Natural killer cell (primary cell): Measurements from ENCODE around the gene C12orf75. TPM values are rescaled to one million over a fixed set of nuclear protein-coding genes. Genes with fewer than 3 reads are reported as not detected.

Source experiments
- ATAC-seq, 3 donors: fragments of 150-1000 bp in 2 of 3; fragments of 200-7000 bp in 1 of 3; cut with Tn5 transposase; 1 replicate in 1 of 3; 2 replicates in 2 of 3; pipeline ENCODE4 v1.10.0; 2021; ENCODE audit warnings: mild to moderate bottlenecking in 2 of 3, moderate library complexity in 2 of 3
- DNase-seq, 2 donors: peaks; one replicate each; pipeline versions ENCODE4 v3.0.0 to v3.0.0-alpha.2; 2013 to 2021; ENCODE audit warnings: mixed read lengths in 1 of 2
- H3K27ac ChIP-seq: one replicate; pipeline ENCODE4 v1.5.1; 2013; ENCODE audit warnings: mild to moderate bottlenecking, low read length
- H3K27me3 ChIP-seq: one replicate; pipeline ENCODE4 v1.6.1; 2013; ENCODE audit warnings: low read length; ENCODE audit not compliant: control insufficient read depth, insufficient read depth
- H3K36me3 ChIP-seq: one replicate; pipeline ENCODE4 v1.6.1; 2013; ENCODE audit warnings: low read length; ENCODE audit not compliant: control insufficient read depth, insufficient read depth
- H3K4me1 ChIP-seq: one replicate; pipeline ENCODE4 v1.6.1; 2013; ENCODE audit warnings: low read length; ENCODE audit not compliant: control insufficient read depth, insufficient read depth
- H3K4me3 ChIP-seq: one replicate; pipeline ENCODE4 v1.5.1; 2013; ENCODE audit warnings: low read length
- H3K9me3 ChIP-seq: one replicate; pipeline ENCODE4 v1.6.1; 2013; ENCODE audit warnings: low read length; ENCODE audit not compliant: control insufficient read depth, insufficient read depth
- H3K27ac Mint-ChIP-seq, 2 donors: one replicate each; pipeline ENCODE4 v1.8.0; 2022; ENCODE audit warnings: mild to moderate bottlenecking in 2 of 2, mixed read lengths in 2 of 2, moderate library complexity in 1 of 2
- H3K27me3 Mint-ChIP-seq, 2 donors: one replicate each; pipeline ENCODE4 v1.8.0; 2022; ENCODE audit warnings: low read depth in 2 of 2, mixed read lengths in 2 of 2
- H3K36me3 Mint-ChIP-seq: one replicate; pipeline ENCODE4 v1.8.0; 2022; ENCODE audit warnings: mixed read lengths
- H3K4me1 Mint-ChIP-seq, 2 donors: one replicate each; pipeline ENCODE4 v1.8.0; 2022; ENCODE audit warnings: mixed read lengths in 2 of 2
- H3K4me3 Mint-ChIP-seq: one replicate; pipeline ENCODE4 v1.8.0; 2022; ENCODE audit warnings: mild to moderate bottlenecking, moderate library complexity, mixed read lengths
- H3K9me3 Mint-ChIP-seq, 2 donors: one replicate each; pipeline ENCODE4 v1.8.0; 2022; ENCODE audit warnings: mixed read lengths in 2 of 2
- CTCF ChIP-seq: fragments of 200-600 bp; IDR thresholded peaks from one replicate; pipeline ENCODE4 v1.8.0; 2022; ENCODE audit warnings: antibody characterized with exemption
- WGBS: methylation state at CpG from one replicate; pipeline ENCODE4 v1.1.7; 2013; ENCODE audit warnings: missing lambda C conversion rate; ENCODE audit not compliant: insufficient coverage; 5-methylcytosine and 5-hydroxymethylcytosine counted together
- intact Hi-C: fragments of 100-400 bp; cut with micrococcal nuclease; formaldehyde crosslinking; loops from one replicate; pipeline ENCODE4 v1.14.2; 2022
- total RNA-seq, 4 donors: library from RNA; stranded (reverse); fragments of 120-200 nt in 1 of 4; gene quantifications; one replicate each; pipeline versions ENCODE4 v1.2.3 to v1.2.4, GENCODE V29; 2013 to 2022

Gene C12orf75
- total RNA-seq, 3 donors from 2014 or later (not counting 1 experiment from before 2014, with no cell fraction given), result 121 to 131 (median 128) TPM

DNA sequence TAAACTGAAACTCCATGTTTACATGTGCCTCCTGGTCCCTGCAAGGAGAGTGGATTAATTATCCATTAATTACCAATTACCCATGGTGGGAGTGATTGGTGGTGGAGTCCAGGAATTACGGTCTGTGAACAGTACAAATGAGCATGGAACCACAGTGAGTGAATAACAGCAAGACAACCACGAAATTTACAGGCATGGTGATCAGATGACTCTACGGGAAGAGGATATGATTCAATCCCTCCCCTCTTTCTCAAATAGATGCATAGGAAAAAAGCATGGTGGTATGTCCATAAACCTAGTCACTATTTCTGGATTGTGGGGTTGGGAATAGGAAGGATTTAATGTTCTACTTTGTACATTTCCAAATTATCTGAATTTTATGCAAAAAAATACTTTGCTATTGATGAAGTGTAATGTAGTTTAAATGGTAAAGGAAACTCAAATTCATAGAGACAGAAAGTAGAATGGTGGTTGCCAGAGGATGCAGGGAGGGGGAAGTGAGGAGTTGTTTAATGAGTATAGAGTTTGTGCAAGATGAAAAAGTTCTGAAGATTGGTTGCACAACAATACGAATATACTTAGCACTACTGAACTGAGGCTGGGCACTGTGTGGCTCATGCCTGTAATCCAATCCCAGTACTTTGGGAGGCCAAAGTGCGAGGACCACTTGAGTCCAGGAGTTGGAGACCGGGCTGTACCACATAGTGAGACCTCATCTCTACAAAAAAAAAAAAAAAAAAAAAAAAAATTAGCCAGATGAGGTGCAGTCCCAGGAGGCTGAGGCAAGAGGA lies 41.2 kb upstream of the C12orf75 start:
- no peaks in the 10 kb centered on the region for H3K4me1 ChIP-seq
- Mint-ChIP-seq H3K9me3 (no peaks in the 10 kb centered on the region), H3K36me3 (no peaks in the 10 kb centered on the region), H3K4me3 (no peak overlapping the region), H3K4me1 (no peaks in the 10 kb centered on the region), H3K27ac (no peak overlapping the region), H3K27me3 (peaks cover under 1 to 16% of the 10 kb centered on the region in 2 donors)
- DNase-seq (no peak), ATAC-seq (no peak)
- H3K9me3 ChIP-seq, result no peaks in the 10 kb centered on the region
- H3K27ac ChIP-seq, result no peak overlapping the region
- H3K27me3 ChIP-seq, result no peaks in the 10 kb centered on the region
- intact Hi-C loops, result no loop called here
- H3K4me3 ChIP-seq, result no peak overlapping the region
- 79% methylated on average over 4 of the region's 6 CpGs for WGBS
- no peak for TF ChIP-seq CTCF
- no peaks in the 10 kb centered on the region for H3K36me3 ChIP-seq

DNA sequence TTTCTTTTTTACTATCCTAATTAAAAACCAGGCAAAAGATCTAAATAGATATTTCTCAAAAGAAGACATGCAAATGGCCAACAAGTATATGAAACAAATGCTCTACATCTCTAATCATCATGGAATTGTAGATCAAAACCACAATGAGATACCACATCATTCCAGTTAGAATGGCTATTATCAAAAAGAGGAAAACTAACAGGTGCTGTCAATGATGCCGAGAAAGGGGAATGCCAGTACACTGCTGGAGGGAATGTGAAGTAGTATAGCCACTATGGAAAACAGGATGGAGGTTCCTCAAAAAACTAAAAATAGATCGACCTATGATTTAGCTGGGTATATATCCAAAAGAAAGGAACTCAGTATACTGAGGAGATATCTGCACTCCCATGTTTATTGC lies 39.0 kb upstream of the C12orf75 start:
- no peak overlapping the region for H3K4me3 Mint-ChIP-seq
- no peaks in the 10 kb centered on the region for H3K4me1 Mint-ChIP-seq
- no peak for ATAC-seq
- no peaks in the 10 kb centered on the region for H3K36me3 ChIP-seq
- H3K4me3 ChIP-seq, result no peak overlapping the region
- 90% methylated on average over 2 of the region's 2 CpGs for WGBS
- H3K27ac ChIP-seq, result no peak overlapping the region
- no peaks in the 10 kb centered on the region for H3K9me3 ChIP-seq
- H3K27ac Mint-ChIP-seq, result no peak overlapping the region
- H3K27me3 ChIP-seq, result no peaks in the 10 kb centered on the region
- no peaks in the 10 kb centered on the region for H3K9me3 Mint-ChIP-seq
- intact Hi-C loops, result no loop called here
- H3K27me3 Mint-ChIP-seq, result peaks cover 0 to 12% of the 10 kb centered on the region in 2 donors
- no peak for DNase-seq
- no peaks in the 10 kb centered on the region for H3K36me3 Mint-ChIP-seq
- TF ChIP-seq CTCF, result no peak
- H3K4me1 ChIP-seq, result no peaks in the 10 kb centered on the region

DNA sequence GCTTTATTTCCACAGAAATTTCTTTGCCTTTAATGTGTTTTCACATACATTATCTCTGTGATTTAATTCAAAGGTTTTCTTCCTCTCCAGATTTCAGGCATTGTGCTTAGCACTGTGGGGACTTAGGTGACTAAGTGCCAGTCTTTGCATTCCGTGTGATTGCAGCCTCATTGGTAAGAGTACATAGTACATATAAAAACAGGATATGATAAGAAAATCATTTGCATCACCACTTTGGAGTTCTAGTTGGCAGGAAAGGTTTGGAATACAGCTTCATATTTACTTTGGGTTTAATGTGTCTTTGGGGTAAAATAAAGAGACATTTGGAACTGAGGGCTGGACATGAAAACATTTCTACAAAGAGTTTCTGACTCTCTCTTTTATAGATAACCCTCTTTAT lies 37.8 kb upstream of the C12orf75 start:
- no peaks in the 10 kb centered on the region for H3K36me3 ChIP-seq
- no peaks in the 10 kb centered on the region for H3K4me1 ChIP-seq
- no peaks in the 10 kb centered on the region for H3K27me3 ChIP-seq
- ATAC-seq (no peak), DNase-seq (no peak)
- no CpG with 5 or more reads among the region's 1 CpG for whole genome bisulfite sequencing
- no peak overlapping the region for H3K27ac Mint-ChIP-seq
- H3K9me3 ChIP-seq, result no peaks in the 10 kb centered on the region
- H3K4me1 Mint-ChIP-seq, result no peaks in the 10 kb centered on the region
- H3K27me3 Mint-ChIP-seq, result peaks cover 0 to 12% of the 10 kb centered on the region in 2 donors
- H3K4me3 Mint-ChIP-seq, result no peak overlapping the region
- no peak overlapping the region for H3K4me3 ChIP-seq
- intact Hi-C loops, result no loop called here
- no peak overlapping the region for H3K27ac ChIP-seq
- no peak for TF ChIP-seq CTCF
- H3K36me3 Mint-ChIP-seq, result no peaks in the 10 kb centered on the region
- H3K9me3 Mint-ChIP-seq, result peaks cover 0 to 2% of the 10 kb centered on the region in 2 donors

GRCh38 chr12:105293187-105293586 lies 37.3 kb upstream of the C12orf75 start:
- Mint-ChIP-seq H3K9me3 (peaks cover 2 to 5% of the 10 kb centered on the region in 2 donors), H3K27me3 (peaks cover 0 to 12% of the 10 kb centered on the region in 2 donors), H3K4me1 (no peaks in the 10 kb centered on the region), H3K36me3 (no peaks in the 10 kb centered on the region), H3K27ac (no peak overlapping the region), H3K4me3 (no peak overlapping the region)
- Histone ChIP-seq H3K27ac (no peak overlapping the region), H3K4me1 (no peaks in the 10 kb centered on the region), H3K27me3 (no peaks in the 10 kb centered on the region), H3K9me3 (no peaks in the 10 kb centered on the region), H3K4me3 (no peak overlapping the region), H3K36me3 (no peaks in the 10 kb centered on the region)
- ATAC-seq (no peak), DNase-seq (no peak)
- TF ChIP-seq CTCF, result no peak
- intact Hi-C loops, result no loop called here
